Fibroblast of villous mesenchyme (primary cell): ENCODE measurements around the gene AMBP. TPM values are rescaled to one million over a fixed set of nuclear protein-coding genes. Genes with fewer than 3 reads are reported as not detected.
"Not testable (repeated sequence)": the region's sequence is repeated elsewhere in the genome, so short reads cannot be mapped to it uniquely, and the experiment has no call there.

Experiments
- DNase-seq: peaks from one replicate; pipeline ENCODE4 v3.0.0-alpha.2; 2010; ENCODE audit warnings: low read depth
- H3K4me3 ChIP-seq: 2 replicates; pipeline ENCODE4 v1.5.1; 2011; ENCODE audit warnings: low read depth, mild to moderate bottlenecking, low read length
- total RNA-seq: library from RNA; depleted of rRNA; stranded (reverse); fragments of >200 nt; gene quantifications from 2 replicates; pipeline ENCODE4 v1.2.3, GENCODE V29; 2012
- TF ChIP-seq, protein P1 (sequence below): IDR thresholded peaks from 2 replicates; pipeline ENCODE4 v1.5.1; 2012; ENCODE audit warnings: low read depth, mild to moderate bottlenecking, low read length; ENCODE audit not compliant: insufficient read depth

Gene AMBP
- total RNA-seq, 1 donor, result not detected

DNA sequence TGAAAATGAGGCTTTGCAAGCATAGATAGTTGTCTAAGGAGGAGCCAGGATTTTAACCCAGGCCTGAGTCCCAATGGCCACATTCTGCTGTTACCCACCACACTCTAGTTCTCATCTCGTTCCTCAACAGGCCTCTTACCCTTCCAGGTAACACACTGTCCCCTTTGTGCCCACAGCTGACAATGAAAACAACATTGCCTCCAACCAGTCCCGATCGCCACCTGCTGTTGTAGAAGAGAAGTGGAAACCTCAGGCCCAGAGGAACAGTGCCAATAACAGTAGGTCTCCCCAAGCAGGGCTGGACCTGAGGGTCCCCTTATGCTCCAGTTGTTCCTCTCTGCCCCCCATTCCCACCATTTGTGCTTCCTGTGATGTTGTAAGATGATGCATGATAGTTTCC is 30.4 kb downstream of the AMBP start:
- TF ChIP-seq, protein P1, sequence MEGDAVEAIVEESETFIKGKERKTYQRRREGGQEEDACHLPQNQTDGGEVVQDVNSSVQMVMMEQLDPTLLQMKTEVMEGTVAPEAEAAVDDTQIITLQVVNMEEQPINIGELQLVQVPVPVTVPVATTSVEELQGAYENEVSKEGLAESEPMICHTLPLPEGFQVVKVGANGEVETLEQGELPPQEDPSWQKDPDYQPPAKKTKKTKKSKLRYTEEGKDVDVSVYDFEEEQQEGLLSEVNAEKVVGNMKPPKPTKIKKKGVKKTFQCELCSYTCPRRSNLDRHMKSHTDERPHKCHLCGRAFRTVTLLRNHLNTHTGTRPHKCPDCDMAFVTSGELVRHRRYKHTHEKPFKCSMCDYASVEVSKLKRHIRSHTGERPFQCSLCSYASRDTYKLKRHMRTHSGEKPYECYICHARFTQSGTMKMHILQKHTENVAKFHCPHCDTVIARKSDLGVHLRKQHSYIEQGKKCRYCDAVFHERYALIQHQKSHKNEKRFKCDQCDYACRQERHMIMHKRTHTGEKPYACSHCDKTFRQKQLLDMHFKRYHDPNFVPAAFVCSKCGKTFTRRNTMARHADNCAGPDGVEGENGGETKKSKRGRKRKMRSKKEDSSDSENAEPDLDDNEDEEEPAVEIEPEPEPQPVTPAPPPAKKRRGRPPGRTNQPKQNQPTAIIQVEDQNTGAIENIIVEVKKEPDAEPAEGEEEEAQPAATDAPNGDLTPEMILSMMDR, result peak; percentile 36
- DNase-seq, result no peak
- no peak overlapping the region for H3K4me3 ChIP-seq

DNA sequence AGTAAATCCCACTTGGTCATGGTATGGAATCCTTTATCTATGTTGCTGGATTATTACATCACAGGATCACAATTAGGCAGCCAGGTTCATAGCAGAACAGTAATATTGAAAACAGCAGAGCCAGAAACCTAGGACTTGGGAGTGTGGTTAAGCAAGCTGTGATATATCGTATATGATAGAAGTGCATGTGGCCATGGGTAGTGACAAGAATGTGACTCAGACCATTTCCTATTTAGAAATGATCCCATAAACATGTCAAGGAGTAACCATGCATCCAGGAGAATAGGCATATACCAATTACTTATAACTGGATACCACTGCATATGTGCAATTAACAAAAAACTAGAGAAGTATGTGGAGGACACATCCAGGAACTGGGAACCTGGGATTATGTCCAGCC is 31.2 kb downstream of the AMBP start:
- TF ChIP-seq, protein P1, result no peak
- no peak overlapping the region for H3K4me3 ChIP-seq
- peak; percentile 50 for DNase-seq

DNA sequence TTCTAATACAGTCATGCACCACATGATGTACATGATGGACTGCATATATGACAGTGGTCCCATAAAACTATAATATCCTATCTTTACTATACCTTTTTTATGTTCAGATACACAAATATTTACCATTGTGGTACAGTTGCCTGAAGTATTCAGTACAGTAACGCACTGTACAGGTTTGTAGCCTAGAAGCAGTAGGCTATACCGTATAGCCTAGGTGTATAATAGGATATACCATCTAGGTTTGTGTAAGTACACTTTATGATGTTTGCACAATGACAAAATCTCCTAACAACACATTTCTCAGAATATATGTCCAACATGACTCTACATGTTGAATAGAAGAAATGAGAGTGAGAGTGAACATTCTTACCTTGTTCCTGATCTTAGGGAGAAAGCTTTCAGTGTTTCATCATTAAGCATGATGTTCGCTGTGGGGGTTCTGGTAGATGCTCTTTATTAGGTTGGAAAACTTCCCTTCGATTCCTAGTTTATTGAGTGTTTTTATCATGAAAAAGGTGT is 31.8 kb downstream of the AMBP start:
- no peak for DNase-seq
- TF ChIP-seq, protein P1, result no peak
- no peak overlapping the region for H3K4me3 ChIP-seq

DNA sequence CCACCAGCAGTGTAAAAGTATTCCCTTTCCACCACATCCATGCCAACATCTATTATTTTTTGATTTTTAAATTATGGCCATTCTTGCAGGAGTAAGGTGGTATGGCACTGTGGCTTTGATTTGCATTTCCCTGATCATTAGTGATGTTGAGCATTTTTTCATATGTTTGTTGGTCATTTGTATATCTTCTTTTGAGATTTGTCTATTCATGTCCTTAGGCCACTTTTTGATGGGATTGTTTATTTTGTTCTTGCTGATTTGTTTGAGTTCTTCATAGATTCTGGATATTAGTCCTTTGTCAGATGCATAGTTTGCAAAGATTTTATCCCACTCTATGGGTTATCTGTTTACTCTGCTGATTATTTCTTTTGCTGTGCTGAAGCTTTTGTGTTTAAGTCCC is 34.4 kb downstream of the AMBP start:
- DNase-seq, H3K4me3 ChIP-seq: not testable (repeated sequence)

DNA sequence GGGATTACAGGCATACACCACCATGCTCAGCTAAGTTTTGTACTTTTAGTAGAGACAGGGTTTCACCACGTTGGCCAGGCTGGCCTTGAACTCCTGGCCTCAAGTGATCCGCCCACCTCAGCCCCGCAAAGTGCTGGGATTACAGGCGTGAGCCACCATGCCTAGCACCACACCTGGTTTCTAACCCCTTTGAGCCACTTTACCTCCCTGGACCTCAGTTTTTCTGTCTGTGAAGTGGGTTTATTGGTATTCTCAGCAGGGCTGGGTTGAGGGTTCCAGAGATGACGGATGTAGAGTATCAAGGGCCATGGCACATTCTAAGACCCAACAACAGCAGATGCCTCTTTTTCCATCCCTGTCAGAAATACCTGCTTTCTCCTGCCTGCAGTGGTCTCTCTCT is 38.6 kb downstream of the AMBP start:
- H3K4me3 ChIP-seq, result no peak overlapping the region
- DNase-seq, result no peak
- TF ChIP-seq, protein P1, result no peak

DNA sequence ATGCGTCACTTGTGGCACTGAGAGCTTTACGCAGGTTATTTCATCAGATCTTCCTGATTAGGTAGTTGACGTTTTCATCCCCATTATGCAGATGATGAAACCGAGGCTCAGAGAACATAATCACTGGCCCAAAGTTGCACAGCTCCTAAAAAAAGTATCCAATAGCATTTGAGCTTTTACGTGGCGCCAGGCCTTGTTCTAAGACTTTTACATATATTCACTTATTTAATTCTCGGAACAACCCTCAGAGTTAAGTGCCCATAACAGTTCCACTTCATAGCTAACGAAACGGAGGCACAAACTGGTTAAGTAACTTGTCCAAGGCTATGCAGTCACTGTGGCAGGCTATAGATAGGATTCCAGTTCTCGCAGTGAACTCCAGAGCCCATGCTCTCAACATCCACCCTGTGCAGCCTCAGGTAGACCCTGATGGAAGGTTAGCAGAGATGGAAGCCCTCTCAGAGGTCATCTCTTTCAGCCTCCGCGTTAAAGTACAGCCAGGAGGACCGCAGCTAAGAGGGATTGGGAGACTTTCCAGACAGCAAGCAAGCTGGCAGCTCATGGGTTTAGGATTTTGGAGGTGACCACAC is 39.3 kb downstream of the AMBP start:
- no peak for DNase-seq
- no peak overlapping the region for H3K4me3 ChIP-seq
- TF ChIP-seq, protein P1, result no peak

DNA sequence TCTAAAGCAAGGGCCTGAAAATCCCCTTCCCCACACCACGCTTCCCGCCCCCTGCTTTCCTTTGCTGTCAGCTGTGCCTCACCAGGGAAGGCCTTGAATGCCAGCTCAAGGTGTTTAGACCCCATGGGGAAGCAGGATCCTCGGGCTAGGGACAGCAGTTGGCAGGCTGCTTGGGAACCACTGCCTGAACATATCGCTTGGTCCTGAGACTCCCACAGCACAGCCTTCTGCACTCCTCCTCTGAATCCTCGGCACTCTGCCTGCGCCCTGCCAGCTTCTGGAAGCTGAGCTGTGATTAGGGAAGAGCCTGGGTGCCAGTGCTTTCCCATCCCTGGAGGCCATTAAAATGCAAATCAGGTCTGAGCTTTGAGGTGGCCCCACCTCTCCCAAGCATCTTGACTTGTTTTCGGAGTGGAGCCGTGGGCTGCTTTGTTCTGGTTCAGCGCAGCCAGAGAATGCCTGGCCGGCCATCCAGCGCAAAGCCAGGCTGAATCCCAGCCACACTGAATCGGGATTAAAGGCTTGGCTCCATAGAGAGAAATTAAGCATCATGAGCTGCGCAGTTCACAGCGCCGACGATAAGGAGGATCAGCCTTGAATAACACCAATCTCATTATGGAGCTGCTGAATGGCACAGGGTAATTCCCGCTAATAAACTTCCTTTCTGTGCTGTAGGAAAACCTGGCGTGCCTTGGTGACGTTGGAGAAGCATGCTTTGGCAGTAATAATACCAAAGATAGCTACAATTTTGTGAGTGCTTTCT is 40.0 kb downstream of the AMBP start:
- TF ChIP-seq, protein P1, result no peak
- no peak overlapping the region for H3K4me3 ChIP-seq

More for the DNA sequence above, 40.0 kb downstream of the AMBP start:
- DNase-seq, result no peak
